ENCODE results near the gene ALB. TPM values are rescaled to one million over a fixed set of nuclear protein-coding genes. Genes with fewer than 3 reads are reported as not detected.

Gene ALB
- total RNA-seq, 4 donors from 2014 or later = 0.27 to 0.56 TPM; not detected in 2

GRCh38 chr4:73407227-73407673 is 3.2 kb downstream of the ALB start:
- DNase-seq = no peak
- Histone ChIP-seq H3K27ac (no peak overlapping the region), H3K36me3 (no peaks in the 10 kb centered on the region), H3K4me3 (replicated peaks in 1 of 3) (no peak overlapping the region), H3K27me3 (no peaks in the 10 kb centered on the region), H3K9me3 (no peaks in the 10 kb centered on the region), H3K4me1 (no peaks in the 10 kb centered on the region)
- 92 to 94% methylated on average over 2 of the region's 2 CpGs for WGBS, 2 donors
- intact Hi-C loops (cut with DNase I) = no loop called here
- no peak for TF ChIP-seq POLR2A (IDR thresholded peaks at IDR 0.05)
- TF ChIP-seq CTCF (IDR thresholded peaks at IDR 0.05) = no peak

GRCh38 chr4:73408181-73408867 is 4.2 kb downstream of the ALB start:
- no peak overlapping the region for H3K27ac ChIP-seq
- intact Hi-C loops (cut with DNase I) = no loop called here
- WGBS, 2 donors = 81 to 82% methylated on average over 4 of the region's 4 CpGs

GRCh38 chr4:73409012-73409862 is 5.2 kb downstream of the ALB start:
- DNase-seq = no peak
- H3K36me3 ChIP-seq = no peaks in the 10 kb centered on the region
- H3K4me1 ChIP-seq = no peaks in the 10 kb centered on the region
- H3K27me3 ChIP-seq = no peaks in the 10 kb centered on the region
- TF ChIP-seq POLR2A (IDR thresholded peaks at IDR 0.05) (no peak), CTCF (IDR thresholded peaks at IDR 0.05) (no peak)
- WGBS, 2 donors = 85 to 87% methylated on average over 6 of the region's 6 CpGs
- no peak overlapping the region for H3K4me3 ChIP-seq (replicated peaks in 1 of 3)
- H3K9me3 ChIP-seq = no peaks in the 10 kb centered on the region
- intact Hi-C loops (cut with DNase I) = no loop called here
- H3K27ac ChIP-seq = no peak overlapping the region

More at GRCh38 chr4:73408181-73408867, 4.2 kb downstream of the ALB start:
- H3K9me3 ChIP-seq = no peaks in the 10 kb centered on the region
- DNase-seq = no peak
- TF ChIP-seq CTCF (IDR thresholded peaks at IDR 0.05) = no peak
- TF ChIP-seq POLR2A (IDR thresholded peaks at IDR 0.05) = no peak
- no peaks in the 10 kb centered on the region for H3K36me3 ChIP-seq
- H3K27me3 ChIP-seq = no peaks in the 10 kb centered on the region
- H3K4me1 ChIP-seq = no peaks in the 10 kb centered on the region
- no peak overlapping the region for H3K4me3 ChIP-seq (replicated peaks in 1 of 3)

DNA sequence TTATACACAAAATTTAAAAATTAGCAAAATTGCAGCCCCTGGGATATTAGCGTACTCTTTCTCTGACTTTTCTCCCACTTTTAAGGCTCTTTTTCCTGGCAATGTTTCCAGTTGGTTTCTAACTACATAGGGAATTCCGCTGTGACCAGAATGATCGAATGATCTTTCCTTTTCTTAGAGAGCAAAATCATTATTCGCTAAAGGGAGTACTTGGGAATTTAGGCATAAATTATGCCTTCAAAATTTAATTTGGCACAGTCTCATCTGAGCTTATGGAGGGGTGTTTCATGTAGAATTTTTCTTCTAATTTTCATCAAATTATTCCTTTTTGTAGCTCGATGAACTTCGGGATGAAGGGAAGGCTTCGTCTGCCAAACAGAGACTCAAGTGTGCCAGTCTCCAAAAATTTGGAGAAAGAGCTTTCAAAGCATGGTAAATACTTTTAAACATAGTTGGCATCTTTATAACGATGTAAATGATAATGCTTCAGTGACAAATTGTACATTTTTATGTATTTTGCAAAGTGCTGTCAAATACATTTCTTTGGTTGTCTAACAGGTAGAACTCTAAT is 6.0 kb downstream of the ALB start:
- Histone ChIP-seq H3K4me1 (no peaks in the 10 kb centered on the region), H3K27ac (no peak overlapping the region), H3K4me3 (replicated peaks in 1 of 3) (no peak overlapping the region), H3K36me3 (no peaks in the 10 kb centered on the region), H3K9me3 (no peaks in the 10 kb centered on the region), H3K27me3 (no peaks in the 10 kb centered on the region)
- intact Hi-C loops (cut with DNase I) = no loop called here
- no peak for DNase-seq
- whole genome bisulfite sequencing, 2 donors = 90 to 91% methylated on average over 8 of the region's 8 CpGs
- TF ChIP-seq CTCF (IDR thresholded peaks at IDR 0.05) = no peak

All from thyroid gland (tissue), 4 donors.